OCI-LY7 (cell line): ENCODE results near the gene ARFGEF2. TPM values are rescaled to one million over a fixed set of nuclear protein-coding genes. Genes with fewer than 3 reads are reported as not detected.

Experiments used
- BruUV-seq: library from RNA; stranded (reverse); fragments of 400-500 nt; replicated peaks from 2 replicates; lab custom pipeline; 2021; lab: Mats Ljungman, UMichigan
- CTCF ChIA-PET: fragments of 300-600 bp; sonication (Branson Sonifier 250); formaldehyde crosslinking; loops from one replicate; lab custom pipeline; 2022; ENCODE audit warnings: antibody characterized with exemption; ENCODE audit not compliant: unreplicated experiment; lab: Charles Lee
- POLR2A ChIA-PET: fragments of 300-600 bp; sonication (Branson Sonifier 250); formaldehyde crosslinking; loops from one replicate; lab custom pipeline; 2022; ENCODE audit warnings: antibody characterized with exemption; lab: Charles Lee
- DNase-seq: peaks from one replicate; pipeline ENCODE4 v3.0.0-alpha.2; 2015; ENCODE audit warnings: low spot score
- H2AFZ ChIP-seq: fragments of 200-600 bp; sonication (generic), shearing (Covaris generic); 2 replicates; pipeline ENCODE4 v1.6.1; 2014; ENCODE audit warnings: mild to moderate bottlenecking, antibody characterized with exemption, low read length, moderate library complexity
- H3K27ac ChIP-seq: fragments of 200-600 bp; sonication (generic); 2 replicates; pipeline ENCODE4 v1.5.1; 2014; ENCODE audit warnings: mixed run types, low read depth, mild to moderate bottlenecking, moderate library complexity, low read length, inconsistent platforms; ENCODE audit not compliant: poor library complexity, severe bottlenecking
- H3K36me3 ChIP-seq: fragments of 200-600 bp; sonication (generic); 2 replicates; pipeline ENCODE4 v1.6.1; 2014; ENCODE audit warnings: mild to moderate bottlenecking, antibody characterized with exemption, low read length, moderate library complexity, mixed read lengths; ENCODE audit not compliant: insufficient read depth
- H3K4me1 ChIP-seq: fragments of 200-600 bp; sonication (generic); 2 replicates; pipeline ENCODE4 v1.5.1; 2014; ENCODE audit warnings: mild to moderate bottlenecking, low read length; ENCODE audit not compliant: insufficient read depth, poor library complexity, severe bottlenecking
- H3K4me2 ChIP-seq: fragments of 200-600 bp; sonication (generic); 2 replicates; pipeline ENCODE4 v1.6.1; 2014; ENCODE audit warnings: mild to moderate bottlenecking, low read length
- H3K4me3 ChIP-seq: fragments of 200-600 bp; sonication (generic); 2 replicates; pipeline ENCODE4 v1.5.1; 2014; ENCODE audit warnings: mild to moderate bottlenecking, low read depth, low read length; ENCODE audit not compliant: poor library complexity, severe bottlenecking
- H3K79me2 ChIP-seq: fragments of 200-600 bp; sonication (generic); 2 replicates; pipeline ENCODE4 v1.6.1; 2016; ENCODE audit warnings: low read depth, mild to moderate bottlenecking, low read length, moderate library complexity, mixed read lengths; ENCODE audit not compliant: insufficient read depth
- H3K9me2 ChIP-seq: fragments of 200-600 bp; sonication (generic); 2 replicates; pipeline ENCODE4 v1.6.1; 2016; ENCODE audit warnings: mild to moderate bottlenecking, low read length, mixed read lengths; ENCODE audit not compliant: insufficient read depth
- H3K9me3 ChIP-seq: fragments of 200-600 bp; sonication (generic); 2 replicates; pipeline ENCODE4 v1.6.1; 2014; ENCODE audit warnings: mild to moderate bottlenecking, mixed run types, low read length, mixed read lengths
- H4K20me1 ChIP-seq: fragments of 200-600 bp; sonication (generic); 2 replicates; pipeline ENCODE4 v1.6.1; 2014; ENCODE audit warnings: mild to moderate bottlenecking, antibody characterized with exemption, low read length, moderate library complexity, mixed read lengths; ENCODE audit not compliant: insufficient read depth
- CTCF ChIP-seq: fragments of 200-600 bp; sonication (generic); conservative IDR thresholded peaks from 2 replicates; pipeline ENCODE4 v1.5.1; 2014; ENCODE audit warnings: mild to moderate bottlenecking, antibody characterized with exemption, low read length, moderate library complexity, mixed read lengths
- EZH2phosphoT487 ChIP-seq: fragments of 200-600 bp; sonication (generic); IDR thresholded peaks from 2 replicates; pipeline ENCODE4 v1.6.1; 2018; ENCODE audit warnings: low read depth, borderline replicate concordance, mild to moderate bottlenecking, mixed run types, antibody characterized with exemption, low read length, moderate library complexity, mixed read lengths
- intact Hi-C: fragments of 100-400 bp; cut with micrococcal nuclease; formaldehyde crosslinking; loops from one replicate; pipeline ENCODE4 v1.10.0; 2022; ENCODE audit not compliant: unreplicated experiment
- total RNA-seq, 2 experiments: library from RNA; depleted of rRNA in 1 of 2; stranded (reverse); fragments of >200 nt in 1 of 2; shearing (Covaris generic) in 1 of 2; gene quantifications; 2 replicates each; pipeline ENCODE4 v1.2.3, GENCODE V29; 2014 to 2022

ARFGEF2 gene
- total RNA-seq, 2 experiments from 2014 or later = 23.4 to 42.1 TPM

DNA sequence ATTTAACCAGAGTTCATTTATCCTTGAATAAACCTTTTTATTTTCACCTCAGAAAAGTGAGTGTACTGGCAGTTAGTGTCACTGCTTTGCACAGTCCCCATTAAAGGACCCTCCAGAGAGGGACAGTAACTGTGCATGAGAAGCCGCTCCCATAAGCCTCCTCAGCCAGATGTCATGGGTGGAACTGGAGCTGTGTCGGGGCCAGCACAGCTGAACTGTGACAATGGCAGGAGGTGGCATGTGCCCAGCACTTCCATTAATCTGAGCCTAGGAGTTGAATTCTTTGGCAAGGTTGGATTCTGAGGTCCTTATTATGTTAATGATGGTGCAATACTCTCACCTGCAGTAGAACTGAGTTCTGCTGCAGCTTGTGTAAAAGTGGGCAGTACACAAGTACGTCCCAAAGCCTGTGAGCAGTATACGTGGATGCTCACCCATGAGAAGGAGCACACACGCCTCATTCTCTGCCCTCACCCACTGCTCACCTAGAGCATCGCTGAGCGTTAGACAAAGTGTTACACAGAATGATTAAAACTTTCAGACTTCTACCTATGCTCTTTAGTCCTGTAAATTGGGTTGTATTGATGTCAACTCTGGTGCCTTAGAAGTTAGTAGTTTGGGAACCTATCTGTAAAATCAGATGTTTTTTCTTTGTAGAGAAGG, 112.7 kb downstream of the ARFGEF2 start:
- ChIA-PET POLR2A (no interaction called here), CTCF (no interaction called here)
- no peak for TF ChIP-seq CTCF
- no peak for TF ChIP-seq EZH2phosphoT487
- intact Hi-C loops = no loop called here
- no peak overlapping the region for H3K4me3 ChIP-seq
- no peaks in the 10 kb centered on the region for H3K9me3 ChIP-seq
- H3K4me1 ChIP-seq = peaks cover 8% of the 10 kb centered on the region
- no peak overlapping the region for H2AFZ ChIP-seq
- H4K20me1 ChIP-seq = no peaks in the 10 kb centered on the region
- no peaks in the 10 kb centered on the region for H3K79me2 ChIP-seq
- H3K36me3 ChIP-seq = peaks cover 65% of the 10 kb centered on the region
- no peak for DNase-seq
- no peak overlapping the region for H3K4me2 ChIP-seq
- no peaks in the 10 kb centered on the region for H3K9me2 ChIP-seq
- no TSS peak for BruUV-seq
- H3K27ac ChIP-seq = no peak overlapping the region

DNA sequence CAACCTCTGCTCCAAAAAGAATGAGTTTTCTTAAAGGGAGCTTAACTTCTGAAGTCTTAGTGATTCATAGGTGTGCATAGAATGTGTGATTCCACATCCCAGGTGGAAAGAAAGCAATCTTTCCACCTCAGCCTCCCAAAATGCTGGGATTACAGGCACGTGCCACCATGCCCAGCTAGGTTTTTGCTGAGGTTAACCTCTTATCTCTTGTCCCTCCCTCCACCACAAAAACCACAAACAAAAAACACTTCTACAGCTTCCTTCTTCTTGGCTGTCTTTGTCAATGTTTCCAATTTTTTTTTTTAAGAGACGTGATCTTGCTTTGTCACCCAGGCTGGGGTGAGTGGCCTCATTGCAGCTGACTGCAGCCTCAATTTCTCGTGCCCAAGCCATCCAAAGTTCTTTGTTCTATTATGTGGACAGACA, 116.5 kb downstream of the ARFGEF2 start:
- no peaks in the 10 kb centered on the region for H3K9me3 ChIP-seq
- no peak for TF ChIP-seq CTCF
- no peak for TF ChIP-seq EZH2phosphoT487
- no peak overlapping the region for H2AFZ ChIP-seq
- DNase-seq = no peak
- H4K20me1 ChIP-seq = no peaks in the 10 kb centered on the region
- no peaks in the 10 kb centered on the region for H3K79me2 ChIP-seq
- no peak overlapping the region for H3K4me3 ChIP-seq
- TSS peak; percentile 29 for BruUV-seq
- H3K9me2 ChIP-seq = no peaks in the 10 kb centered on the region
- no peak overlapping the region for H3K27ac ChIP-seq
- H3K36me3 ChIP-seq = peaks cover 40% of the 10 kb centered on the region
- peaks cover 8% of the 10 kb centered on the region for H3K4me1 ChIP-seq
- H3K4me2 ChIP-seq = no peak overlapping the region
- ChIA-PET POLR2A (interaction anchor here (1.1 kb wide), 1 partner anchor 12 kb away, joined by 3 read pairs; no protein-coding TSS in a partner anchor), CTCF (interaction anchor here (0.5 kb wide), 1 partner anchor 121 kb away, joined by 3 read pairs; no protein-coding TSS in a partner anchor)
- intact Hi-C loops = no loop called here

GRCh38 chr20:49039854-49040253, 118.3 kb downstream of the ARFGEF2 start:
- H3K9me2 ChIP-seq = no peaks in the 10 kb centered on the region
- H3K79me2 ChIP-seq = no peaks in the 10 kb centered on the region
- TF ChIP-seq CTCF (no peak), EZH2phosphoT487 (no peak)
- H3K4me2 ChIP-seq = no peak overlapping the region
- H3K36me3 ChIP-seq = peaks cover 21% of the 10 kb centered on the region; the same call in 1 of the 2 replicates
- H3K9me3 ChIP-seq = no peaks in the 10 kb centered on the region
- no peak overlapping the region for H3K4me3 ChIP-seq
- H3K4me1 ChIP-seq = peaks cover 8% of the 10 kb centered on the region
- DNase-seq = no peak
- H4K20me1 ChIP-seq = no peaks in the 10 kb centered on the region
- H3K27ac ChIP-seq = no peak overlapping the region
- intact Hi-C loops = loop anchor here (10.0 kb wide), 1 partner anchor 1685 kb away; the partner anchor contains the start of gene ZMYND8
- ChIA-PET POLR2A (no interaction called here), CTCF (no interaction called here)
- no peak overlapping the region for H2AFZ ChIP-seq
- BruUV-seq = no TSS peak
